Dendritic cell treated with granulocyte-macrophage colony-stimulating factor and Interleukin-4, amounts not matched to agents 40 ng/mL and 50 ng/mL, for 4 days (primary cell): ENCODE measurements around the gene PPP3CA.
A peak's percentile ranks its signal among the peaks of the same experiment; 100 is the strongest.

Experiments
- H3K27ac Mint-ChIP-seq: one replicate; pipeline ENCODE4 v1.8.0; 2022; ENCODE audit warnings: mild to moderate bottlenecking, mixed read lengths
- H3K27me3 Mint-ChIP-seq: one replicate; pipeline ENCODE4 v1.8.0; 2022; ENCODE audit warnings: mild to moderate bottlenecking, mixed read lengths
- H3K36me3 Mint-ChIP-seq: one replicate; pipeline ENCODE4 v1.8.0; 2022; ENCODE audit warnings: low read depth, mixed read lengths
- H3K4me1 Mint-ChIP-seq: one replicate; pipeline ENCODE4 v1.8.0; 2022; ENCODE audit warnings: low read depth, mixed read lengths
- H3K4me3 Mint-ChIP-seq: one replicate; pipeline ENCODE4 v1.8.0; 2022; ENCODE audit warnings: mild to moderate bottlenecking, moderate library complexity, mixed read lengths
- H3K9me3 Mint-ChIP-seq: one replicate; pipeline ENCODE4 v1.8.0; 2022; ENCODE audit warnings: mixed read lengths
- intact Hi-C: fragments of 100-400 bp; cut with micrococcal nuclease; formaldehyde crosslinking; loops from one replicate; pipeline ENCODE4 v1.15.0; 2022

PPP3CA gene

GRCh38 chr4:101221294-101221693, 126.0 kb downstream of the PPP3CA start:
- no peaks in the 10 kb centered on the region for H3K9me3 Mint-ChIP-seq
- H3K27me3 Mint-ChIP-seq, result no peaks in the 10 kb centered on the region
- peaks cover 14% of the 10 kb centered on the region for H3K4me1 Mint-ChIP-seq
- no peak overlapping the region for H3K27ac Mint-ChIP-seq
- no peak overlapping the region for H3K4me3 Mint-ChIP-seq
- intact Hi-C loops, result no loop called here
- H3K36me3 Mint-ChIP-seq, result no peaks in the 10 kb centered on the region

GRCh38 chr4:101218894-101219293, 128.4 kb downstream of the PPP3CA start:
- Mint-ChIP-seq H3K9me3 (no peaks in the 10 kb centered on the region), H3K4me1 (peaks cover 14% of the 10 kb centered on the region)
- intact Hi-C loops, result no loop called here

GRCh38 chr4:101218346-101218745, 129.0 kb downstream of the PPP3CA start:
- Mint-ChIP-seq H3K27me3 (no peaks in the 10 kb centered on the region), H3K36me3 (no peaks in the 10 kb centered on the region), H3K4me1 (peaks cover 14% of the 10 kb centered on the region), H3K27ac (no peak overlapping the region), H3K9me3 (no peaks in the 10 kb centered on the region), H3K4me3 (no peak overlapping the region)
- intact Hi-C loops, result no loop called here

More at GRCh38 chr4:101218894-101219293, 128.4 kb downstream of the PPP3CA start:
- no peaks in the 10 kb centered on the region for H3K27me3 Mint-ChIP-seq
- no peak overlapping the region for H3K27ac Mint-ChIP-seq
- no peaks in the 10 kb centered on the region for H3K36me3 Mint-ChIP-seq
- H3K4me3 Mint-ChIP-seq, result no peak overlapping the region

GRCh38 chr4:101217353-101218031, 129.8 kb downstream of the PPP3CA start:
- Mint-ChIP-seq H3K9me3 (no peaks in the 10 kb centered on the region), H3K36me3 (no peaks in the 10 kb centered on the region), H3K4me1 (peaks cover 14% of the 10 kb centered on the region), H3K27me3 (no peaks in the 10 kb centered on the region), H3K27ac (peak overlapping the region; percentile 23), H3K4me3 (no peak overlapping the region)
- intact Hi-C loops, result no loop called here

- no peaks in the 10 kb centered on the region for H3K9me3 Mint-ChIP-seq
- H3K27me3 Mint-ChIP-seq, result no peaks in the 10 kb centered on the region
- no peak overlapping the region for H3K27ac Mint-ChIP-seq
- no peak overlapping the region for H3K4me3 Mint-ChIP-seq
- peaks cover 9% of the 10 kb centered on the region for H3K4me1 Mint-ChIP-seq
- no peaks in the 10 kb centered on the region for H3K36me3 Mint-ChIP-seq
- intact Hi-C loops, result no loop called here
Measured at GRCh38 chr4:101211146-101211553, 136.2 kb downstream of the PPP3CA start.

GRCh38 chr4:101210331-101210730, 137.0 kb downstream of the PPP3CA start:
- no peaks in the 10 kb centered on the region for H3K36me3 Mint-ChIP-seq
- H3K27ac Mint-ChIP-seq, result no peak overlapping the region
- H3K4me3 Mint-ChIP-seq, result no peak overlapping the region
- H3K4me1 Mint-ChIP-seq, result peaks cover 17% of the 10 kb centered on the region
- H3K9me3 Mint-ChIP-seq, result no peaks in the 10 kb centered on the region
- intact Hi-C loops, result no loop called here
- no peaks in the 10 kb centered on the region for H3K27me3 Mint-ChIP-seq

GRCh38 chr4:101208171-101208570, 139.2 kb downstream of the PPP3CA start:
- intact Hi-C loops, result no loop called here
- no peaks in the 10 kb centered on the region for H3K9me3 Mint-ChIP-seq
- H3K27ac Mint-ChIP-seq, result no peak overlapping the region
- peaks cover 19% of the 10 kb centered on the region for H3K4me1 Mint-ChIP-seq
- no peak overlapping the region for H3K4me3 Mint-ChIP-seq
- no peaks in the 10 kb centered on the region for H3K27me3 Mint-ChIP-seq
- H3K36me3 Mint-ChIP-seq, result no peaks in the 10 kb centered on the region

- intact Hi-C loops, result no loop called here
Measured at GRCh38 chr4:101205916-101206315, 141.4 kb downstream of the PPP3CA start.

GRCh38 chr4:101201421-101201820, 145.9 kb downstream of the PPP3CA start:
- no peaks in the 10 kb centered on the region for H3K9me3 Mint-ChIP-seq
- intact Hi-C loops, result no loop called here
- no peaks in the 10 kb centered on the region for H3K27me3 Mint-ChIP-seq
- peaks cover 39% of the 10 kb centered on the region for H3K4me1 Mint-ChIP-seq
- H3K4me3 Mint-ChIP-seq, result no peak overlapping the region
- peak overlapping the region; percentile 38 for H3K27ac Mint-ChIP-seq
- H3K36me3 Mint-ChIP-seq, result no peaks in the 10 kb centered on the region

More at GRCh38 chr4:101205916-101206315, 141.4 kb downstream of the PPP3CA start:
- Mint-ChIP-seq H3K9me3 (no peaks in the 10 kb centered on the region), H3K4me1 (peaks cover 30% of the 10 kb centered on the region), H3K4me3 (no peak overlapping the region), H3K27ac (peak overlapping the region; percentile 83), H3K36me3 (no peaks in the 10 kb centered on the region), H3K27me3 (no peaks in the 10 kb centered on the region)

GRCh38 chr4:101200561-101200960, 146.8 kb downstream of the PPP3CA start:
- Mint-ChIP-seq H3K9me3 (no peaks in the 10 kb centered on the region), H3K36me3 (no peaks in the 10 kb centered on the region), H3K27me3 (no peaks in the 10 kb centered on the region), H3K27ac (peak overlapping the region; percentile 69), H3K4me1 (peaks cover 30% of the 10 kb centered on the region), H3K4me3 (no peak overlapping the region)
- intact Hi-C loops, result no loop called here

GRCh38 chr4:101199507-101200285, 147.6 kb downstream of the PPP3CA start:
- Mint-ChIP-seq H3K27me3 (no peaks in the 10 kb centered on the region), H3K4me3 (no peak overlapping the region), H3K9me3 (no peaks in the 10 kb centered on the region), H3K4me1 (peaks cover 26% of the 10 kb centered on the region), H3K36me3 (peaks cover 6% of the 10 kb centered on the region), H3K27ac (no peak overlapping the region)
- intact Hi-C loops, result no loop called here

- Mint-ChIP-seq H3K4me1 (peaks cover 26% of the 10 kb centered on the region), H3K27ac (no peak overlapping the region), H3K36me3 (peaks cover 10% of the 10 kb centered on the region), H3K9me3 (no peaks in the 10 kb centered on the region), H3K4me3 (no peak overlapping the region), H3K27me3 (no peaks in the 10 kb centered on the region)
- intact Hi-C loops, result no loop called here
Measured at GRCh38 chr4:101198682-101199339, 148.5 kb downstream of the PPP3CA start.

GRCh38 chr4:101197350-101197749, 150.0 kb downstream of the PPP3CA start:
- Mint-ChIP-seq H3K27ac (no peak overlapping the region), H3K4me3 (no peak overlapping the region), H3K27me3 (no peaks in the 10 kb centered on the region), H3K9me3 (no peaks in the 10 kb centered on the region), H3K36me3 (peaks cover 17% of the 10 kb centered on the region), H3K4me1 (peaks cover 30% of the 10 kb centered on the region)
- intact Hi-C loops, result no loop called here

- Mint-ChIP-seq H3K27ac (no peak overlapping the region), H3K36me3 (peaks cover 17% of the 10 kb centered on the region), H3K4me1 (peaks cover 13% of the 10 kb centered on the region), H3K4me3 (no peak overlapping the region), H3K9me3 (no peaks in the 10 kb centered on the region), H3K27me3 (no peaks in the 10 kb centered on the region)
- intact Hi-C loops, result no loop called here
Measured at GRCh38 chr4:101192244-101192643, 155.1 kb downstream of the PPP3CA start.
